ENCODE measurements around the gene VAMP8.

The VAMP8 gene

GRCh38 chr2:85623991-85624390, 46.6 kb downstream of the VAMP8 start:
- DNase-seq = no peak

GRCh38 chr2:85628658-85629057, 51.3 kb downstream of the VAMP8 start:
- DNase-seq = no peak

- DNase-seq = no peak
Observed at GRCh38 chr2:85631316-85631715, 53.9 kb downstream of the VAMP8 start.

All from fibroblast of skin of back (primary cell).